Neuronal stem cell (in vitro differentiated cells): Measurements from ENCODE around the gene RRM1.
A peak's percentile ranks its signal among the peaks of the same experiment; 100 is the strongest.

ENCODE experiments used
- DNase-seq: peaks from one replicate; pipeline ENCODE4 v3.0.0-alpha.2; 2013; ENCODE audit warnings: low spot score
- H2AFZ ChIP-seq: one replicate; pipeline ENCODE4 v1.6.1; 2013; ENCODE audit warnings: mild to moderate bottlenecking, low read length, inconsistent platforms
- H2AK5ac ChIP-seq: 2 replicates; pipeline ENCODE4 v1.6.1; 2013; ENCODE audit warnings: low read depth, mild to moderate bottlenecking, inconsistent platforms, low read length, moderate library complexity, mixed read lengths
- H2BK120ac ChIP-seq: 2 replicates; pipeline ENCODE4 v1.6.1; 2013; ENCODE audit warnings: low read depth, mild to moderate bottlenecking, inconsistent platforms, low read length, moderate library complexity, mixed read lengths
- H2BK12ac ChIP-seq: one replicate; pipeline ENCODE4 v1.6.1; 2013; ENCODE audit warnings: low read length, inconsistent platforms
- H2BK15ac ChIP-seq: 2 replicates; pipeline ENCODE4 v1.6.1; 2013; ENCODE audit warnings: mild to moderate bottlenecking, low read length, inconsistent platforms, mixed read lengths
- H2BK5ac ChIP-seq: one replicate; pipeline ENCODE4 v1.6.1; 2013; ENCODE audit warnings: inconsistent platforms, mild to moderate bottlenecking, low read length, moderate library complexity
- H3K14ac ChIP-seq: one replicate; pipeline ENCODE4 v1.6.1; 2013; ENCODE audit warnings: low read length, inconsistent platforms
- H3K18ac ChIP-seq: 2 replicates; pipeline ENCODE4 v1.6.1; 2013; ENCODE audit warnings: low read length, inconsistent platforms
- H3K23ac ChIP-seq: 2 replicates; pipeline ENCODE4 v1.6.1; 2013; ENCODE audit warnings: low read depth, mild to moderate bottlenecking, mixed read lengths, low read length, inconsistent platforms; ENCODE audit not compliant: poor library complexity
- H3K27ac ChIP-seq: replicated peaks from 3 replicates; pipeline ENCODE4 v1.5.1; 2013; ENCODE audit warnings: low read length, inconsistent platforms
- H3K27me3 ChIP-seq, 3 experiments: 2 replicates each; pipeline ENCODE4 v1.6.1; 2013; ENCODE audit warnings: low read length in 3 of 3, mild to moderate bottlenecking in 2 of 3, inconsistent platforms in 1 of 3, low read depth in 1 of 3, mixed read lengths in 1 of 3, moderate library complexity in 1 of 3; ENCODE audit not compliant: control insufficient read depth in 3 of 3, insufficient read depth in 3 of 3
- H3K36me3 ChIP-seq, 2 donors: replicated peaks in 1 of 2; 2 replicates each; pipeline ENCODE4 v1.6.1; 2013; ENCODE audit warnings: low read length in 2 of 2; ENCODE audit not compliant: control insufficient read depth in 2 of 2, insufficient read depth in 2 of 2
- H3K4ac ChIP-seq: 2 replicates; pipeline ENCODE4 v1.6.1; 2013; ENCODE audit warnings: inconsistent platforms, mild to moderate bottlenecking, low read length, moderate library complexity
- H3K4me1 ChIP-seq, 2 donors: 1 replicate in 1 of 2; 2 replicates in 1 of 2; pipeline ENCODE4 v1.6.1; 2013; ENCODE audit warnings: low read length in 2 of 2, low read depth in 1 of 2; ENCODE audit not compliant: control insufficient read depth in 2 of 2, insufficient read depth in 1 of 2
- H3K4me2 ChIP-seq: one replicate; pipeline ENCODE4 v1.6.1; 2013; ENCODE audit warnings: mild to moderate bottlenecking, low read length, inconsistent platforms; ENCODE audit not compliant: insufficient read depth, poor library complexity, severe bottlenecking
- H3K4me3 ChIP-seq, 2 donors: 2 replicates each; pipeline ENCODE4 v1.5.1; 2013; ENCODE audit warnings: low read length in 2 of 2, mild to moderate bottlenecking in 2 of 2, inconsistent platforms in 1 of 2, moderate library complexity in 1 of 2
- H3K79me1 ChIP-seq: one replicate; pipeline ENCODE4 v1.6.1; 2013; ENCODE audit warnings: low read depth, mild to moderate bottlenecking, inconsistent platforms, low read length, moderate library complexity
- H3K9ac ChIP-seq: one replicate; pipeline ENCODE4 v1.6.1; 2013; ENCODE audit warnings: mild to moderate bottlenecking, low read depth, low read length, inconsistent platforms; ENCODE audit not compliant: poor library complexity
- H3K9me3 ChIP-seq, 2 donors: replicated peaks in 1 of 2; 2 replicates each; pipeline versions ENCODE3 to v1.6.1; 2013; ENCODE audit warnings: low read length in 2 of 2, mild to moderate bottlenecking in 2 of 2, inconsistent platforms in 1 of 2, low read depth in 1 of 2, mixed read lengths in 1 of 2, moderate library complexity in 1 of 2; ENCODE audit not compliant: control insufficient read depth in 2 of 2, insufficient read depth in 1 of 2
- H4K8ac ChIP-seq: one replicate; pipeline ENCODE4 v1.6.1; 2013; ENCODE audit warnings: low read depth, mild to moderate bottlenecking, inconsistent platforms, low read length, moderate library complexity
- H4K91ac ChIP-seq: one replicate; pipeline ENCODE4 v1.6.1; 2013; ENCODE audit warnings: low read length, low read depth, mild to moderate bottlenecking, inconsistent platforms; ENCODE audit not compliant: poor library complexity
- WGBS, 2 donors: extraction: QIAGEN DNeasy Blood & Tissue Kit; methylation state at CpG; one replicate each; pipeline ENCODE4 v1.1.7; 2013; ENCODE audit warnings: missing lambda C conversion rate in 2 of 2, mixed read lengths in 1 of 2; ENCODE audit not compliant: insufficient read length in 2 of 2, insufficient replicate concordance in 1 of 2; ENCODE audit errors: extremely low coverage in 2 of 2; 5-methylcytosine and 5-hydroxymethylcytosine counted together

RRM1 gene

DNA sequence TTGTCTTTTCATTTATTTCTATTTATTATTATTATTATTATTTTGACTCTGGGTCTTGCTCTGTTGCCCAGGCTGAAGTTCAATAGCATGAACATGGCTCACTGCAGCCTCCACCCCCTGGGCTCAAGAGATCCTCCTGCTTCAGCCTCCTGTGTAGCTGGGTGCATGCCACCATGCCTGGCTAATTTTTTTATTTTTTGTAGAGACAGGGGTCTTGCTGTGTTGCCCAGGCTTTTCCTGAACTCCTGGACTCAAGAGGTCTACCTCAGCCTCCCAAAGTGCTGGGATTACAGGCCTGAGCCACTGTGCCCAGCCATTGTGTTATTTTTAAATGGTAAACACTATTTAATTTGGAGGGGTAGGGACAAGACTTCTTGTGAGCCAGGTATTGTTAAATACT lies 23.3 kb upstream of the RRM1 start:
- H2BK15ac ChIP-seq: no peak overlapping the region
- no peaks in the 10 kb centered on the region for H3K36me3 ChIP-seq
- no peak overlapping the region for H2BK120ac ChIP-seq
- H3K27me3 ChIP-seq: no peaks in the 10 kb centered on the region
- no peaks in the 10 kb centered on the region for H3K79me1 ChIP-seq
- H3K23ac ChIP-seq: no peak overlapping the region
- no peak overlapping the region for H4K91ac ChIP-seq
- no peak overlapping the region for H3K4me3 ChIP-seq
- H2BK12ac ChIP-seq: no peak overlapping the region
- H3K18ac ChIP-seq: no peak overlapping the region
- H3K4ac ChIP-seq: no peak overlapping the region
- H2AK5ac ChIP-seq: no peak overlapping the region
- H3K4me1 ChIP-seq: peaks cover 0 to 6% of the 10 kb centered on the region in 2 donors
- no peak overlapping the region for H2AFZ ChIP-seq
- no peak overlapping the region for H3K9ac ChIP-seq
- no peak overlapping the region for H4K8ac ChIP-seq
- H2BK5ac ChIP-seq: no peak overlapping the region
- no peak for DNase-seq
- peak overlapping the region; percentile 64 for H3K27ac ChIP-seq
- no peak overlapping the region for H3K14ac ChIP-seq
- H3K9me3 ChIP-seq: no peaks in the 10 kb centered on the region
- no peak overlapping the region for H3K4me2 ChIP-seq

DNA sequence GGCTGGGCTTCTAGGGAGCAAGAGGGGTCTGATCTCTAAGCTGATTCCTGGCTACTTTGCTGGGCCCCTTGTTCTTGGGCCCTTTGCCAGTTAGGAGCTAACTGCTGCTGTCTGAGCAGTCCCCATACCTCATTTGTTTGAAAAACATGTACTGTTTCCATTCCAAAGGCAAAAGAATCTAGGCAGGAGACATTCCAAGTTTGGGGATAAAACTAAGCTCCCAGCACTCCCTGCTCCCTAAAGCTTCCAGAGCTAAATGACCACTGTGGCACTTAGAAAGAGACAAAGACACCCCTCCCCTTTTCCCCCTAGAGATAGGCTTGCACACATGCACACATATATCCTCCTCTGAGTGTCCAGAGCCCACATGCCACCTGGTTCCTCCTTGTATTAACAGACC lies 22.7 kb upstream of the RRM1 start:
- DNase-seq: peak; percentile 31
- H3K27ac ChIP-seq: peak overlapping the region; percentile 64
- no peak overlapping the region for H2BK15ac ChIP-seq
- H3K4ac ChIP-seq: no peak overlapping the region
- H3K36me3 ChIP-seq: no peaks in the 10 kb centered on the region
- H2AK5ac ChIP-seq: no peak overlapping the region
- H3K9me3 ChIP-seq: no peaks in the 10 kb centered on the region
- H3K18ac ChIP-seq: no peak overlapping the region
- H3K9ac ChIP-seq: no peak overlapping the region
- H4K8ac ChIP-seq: no peak overlapping the region
- H3K14ac ChIP-seq: no peak overlapping the region
- no peak overlapping the region for H3K23ac ChIP-seq
- peaks cover 0 to 6% of the 10 kb centered on the region in 2 donors for H3K4me1 ChIP-seq
- H3K27me3 ChIP-seq: no peaks in the 10 kb centered on the region
- H3K4me2 ChIP-seq: no peak overlapping the region
- no peak overlapping the region for H3K4me3 ChIP-seq
- no peak overlapping the region for H2BK120ac ChIP-seq
- H4K91ac ChIP-seq: no peak overlapping the region
- H3K79me1 ChIP-seq: no peaks in the 10 kb centered on the region
- no peak overlapping the region for H2BK12ac ChIP-seq
- no peak overlapping the region for H2BK5ac ChIP-seq
- H2AFZ ChIP-seq: peak overlapping the region; percentile 83

DNA sequence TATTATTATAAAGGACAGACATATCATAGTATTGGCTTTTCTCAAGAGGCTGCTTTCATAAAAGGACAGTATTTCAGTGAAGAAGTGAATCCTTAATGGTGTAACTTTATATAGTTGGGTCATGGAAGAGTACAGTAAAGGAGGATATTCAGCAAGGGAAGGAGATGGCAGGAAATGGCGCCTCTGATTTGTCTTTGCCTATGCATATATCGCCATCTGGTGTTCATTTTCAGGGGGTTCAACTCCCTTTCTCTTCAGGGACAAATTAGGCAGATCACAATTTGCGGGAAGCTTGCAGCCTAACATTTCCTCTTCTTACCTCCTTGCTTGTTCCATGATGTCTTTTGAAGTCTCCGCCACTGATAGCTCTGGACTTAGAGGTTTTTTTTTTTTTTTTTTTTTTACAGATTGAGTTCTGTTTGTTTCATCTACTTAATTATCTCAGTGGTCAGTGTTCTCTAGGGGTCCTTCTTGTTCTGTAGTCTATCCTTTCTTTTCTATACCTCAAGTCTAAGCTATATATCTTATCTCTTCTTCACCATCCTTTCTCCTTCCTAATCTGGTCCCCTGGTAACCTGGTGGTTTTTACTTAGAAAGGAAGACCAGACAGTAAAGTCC lies 21.8 kb upstream of the RRM1 start:
- Histone ChIP-seq H3K4ac (no peak overlapping the region), H3K23ac (no peak overlapping the region), H3K27ac (no peak overlapping the region), H3K36me3 (no peaks in the 10 kb centered on the region), H2AK5ac (no peak overlapping the region), H3K14ac (no peak overlapping the region), H3K9me3 (no peaks in the 10 kb centered on the region), H2BK12ac (no peak overlapping the region), H3K9ac (no peak overlapping the region), H3K18ac (no peak overlapping the region), H3K4me2 (no peak overlapping the region), H2BK15ac (no peak overlapping the region), H2BK120ac (no peak overlapping the region), H3K4me3 (no peak overlapping the region), H4K91ac (no peak overlapping the region), H4K8ac (no peak overlapping the region), H2BK5ac (no peak overlapping the region), H3K4me1 (peaks cover 0 to 6% of the 10 kb centered on the region in 2 donors), H2AFZ (peak overlapping the region; percentile 83), H3K79me1 (no peaks in the 10 kb centered on the region), H3K27me3 (no peaks in the 10 kb centered on the region)
- peak; percentile 63 for DNase-seq
- WGBS, 2 donors: no CpG with 5 or more reads among the region's 4 CpGs

DNA sequence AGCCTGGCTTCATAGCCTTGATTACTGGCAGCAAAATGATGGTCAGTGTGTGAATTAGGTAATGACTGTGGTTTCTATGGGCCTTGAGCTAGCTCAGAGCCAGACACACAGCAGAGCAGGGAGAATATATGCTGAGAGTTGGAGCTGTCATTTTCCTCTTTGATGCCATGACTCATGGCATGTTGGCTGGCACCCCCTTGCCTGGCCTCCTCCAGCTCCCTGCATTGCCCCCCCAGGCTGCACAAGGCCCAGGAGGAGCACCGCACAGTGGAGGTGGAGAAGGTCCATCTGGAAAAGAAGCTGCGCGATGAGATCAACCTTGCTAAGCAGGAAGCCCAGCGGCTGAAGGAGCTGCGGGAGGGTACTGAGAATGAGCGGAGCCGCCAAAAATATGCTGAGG lies 20.3 kb upstream of the RRM1 start:
- H3K23ac ChIP-seq: no peak overlapping the region
- H3K4me3 ChIP-seq: no peak overlapping the region
- H3K14ac ChIP-seq: no peak overlapping the region
- no peak overlapping the region for H3K4ac ChIP-seq
- no CpG with 5 or more reads among the region's 7 CpGs for WGBS, 2 donors
- no peaks in the 10 kb centered on the region for H3K9me3 ChIP-seq
- H3K27ac ChIP-seq: no peak overlapping the region
- peaks cover 0 to 6% of the 10 kb centered on the region in 2 donors for H3K4me1 ChIP-seq
- H3K79me1 ChIP-seq: no peaks in the 10 kb centered on the region
- no peaks in the 10 kb centered on the region for H3K27me3 ChIP-seq
- H3K9ac ChIP-seq: no peak overlapping the region
- no peak overlapping the region for H2BK12ac ChIP-seq
- no peaks in the 10 kb centered on the region for H3K36me3 ChIP-seq
- H3K4me2 ChIP-seq: no peak overlapping the region
- DNase-seq: no peak
- H2BK120ac ChIP-seq: no peak overlapping the region
- H4K8ac ChIP-seq: no peak overlapping the region
- no peak overlapping the region for H2AFZ ChIP-seq
- no peak overlapping the region for H4K91ac ChIP-seq
- H2BK5ac ChIP-seq: no peak overlapping the region
- H3K18ac ChIP-seq: no peak overlapping the region
- no peak overlapping the region for H2BK15ac ChIP-seq
- H2AK5ac ChIP-seq: no peak overlapping the region
